Stimulated activated CD8-positive, alpha-beta memory T cell treated with anti-CD3 and anti-CD28 coated beads, Interleukin-2, amount 100 ng/mL, for 1 hour (primary cell): ENCODE data around the gene TUBGCP2.

Experiments used
- DNase-seq, 2 donors: peaks; one replicate each; pipeline ENCODE4 v3.0.0-alpha.2; 2020; ENCODE audit warnings: low read depth in 2 of 2

Gene TUBGCP2

DNA sequence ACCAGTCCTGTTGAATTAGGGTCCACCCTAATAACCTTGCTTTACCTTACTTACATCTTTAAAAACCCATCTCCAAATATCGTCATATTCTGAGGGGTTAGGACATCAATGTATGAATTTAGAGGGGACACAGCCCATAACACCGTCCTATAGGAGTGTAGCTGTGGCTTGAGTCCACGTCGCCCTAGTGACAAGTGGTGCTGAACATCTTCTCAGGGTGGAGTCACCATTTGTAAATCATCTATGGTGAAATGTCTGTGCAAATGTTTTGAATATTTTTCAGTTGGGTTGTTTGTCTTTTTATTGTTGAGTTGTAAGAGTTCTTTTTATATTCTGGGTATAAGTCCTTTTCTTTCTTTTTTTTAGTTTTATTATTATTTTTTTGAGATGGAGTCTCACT lies 33.3 kb upstream of the TUBGCP2 start:
- DNase-seq = no peak

DNA sequence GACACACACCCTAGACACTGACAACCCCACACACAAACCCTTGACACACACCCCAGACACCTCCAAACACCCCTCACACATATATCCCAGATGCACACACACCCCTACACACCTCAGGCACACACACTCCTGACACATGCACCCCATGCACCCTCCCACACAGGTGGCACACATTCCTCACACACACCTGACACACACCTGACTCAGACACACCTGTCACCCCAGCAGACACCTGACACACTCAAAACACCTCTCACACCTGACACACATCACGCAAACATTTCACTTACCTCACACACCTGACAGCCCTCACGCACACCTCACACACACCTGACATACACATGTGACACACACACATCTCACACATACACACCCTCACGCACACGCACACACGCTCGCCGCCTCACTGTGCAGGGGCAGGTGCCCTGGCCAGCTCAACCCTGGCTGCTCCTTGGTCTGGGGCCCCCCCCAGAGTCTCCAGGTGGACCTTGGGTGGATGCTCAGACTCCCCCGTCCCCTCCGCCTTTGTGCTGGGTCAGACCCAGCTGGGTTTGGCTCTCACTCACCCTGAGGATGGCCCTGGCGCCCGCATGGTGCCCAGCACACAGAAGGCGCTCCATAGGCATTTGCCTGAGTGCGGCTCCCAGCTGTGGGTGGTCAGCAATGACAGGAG lies 31.2 kb upstream of the TUBGCP2 start:
- no peak for DNase-seq

DNA sequence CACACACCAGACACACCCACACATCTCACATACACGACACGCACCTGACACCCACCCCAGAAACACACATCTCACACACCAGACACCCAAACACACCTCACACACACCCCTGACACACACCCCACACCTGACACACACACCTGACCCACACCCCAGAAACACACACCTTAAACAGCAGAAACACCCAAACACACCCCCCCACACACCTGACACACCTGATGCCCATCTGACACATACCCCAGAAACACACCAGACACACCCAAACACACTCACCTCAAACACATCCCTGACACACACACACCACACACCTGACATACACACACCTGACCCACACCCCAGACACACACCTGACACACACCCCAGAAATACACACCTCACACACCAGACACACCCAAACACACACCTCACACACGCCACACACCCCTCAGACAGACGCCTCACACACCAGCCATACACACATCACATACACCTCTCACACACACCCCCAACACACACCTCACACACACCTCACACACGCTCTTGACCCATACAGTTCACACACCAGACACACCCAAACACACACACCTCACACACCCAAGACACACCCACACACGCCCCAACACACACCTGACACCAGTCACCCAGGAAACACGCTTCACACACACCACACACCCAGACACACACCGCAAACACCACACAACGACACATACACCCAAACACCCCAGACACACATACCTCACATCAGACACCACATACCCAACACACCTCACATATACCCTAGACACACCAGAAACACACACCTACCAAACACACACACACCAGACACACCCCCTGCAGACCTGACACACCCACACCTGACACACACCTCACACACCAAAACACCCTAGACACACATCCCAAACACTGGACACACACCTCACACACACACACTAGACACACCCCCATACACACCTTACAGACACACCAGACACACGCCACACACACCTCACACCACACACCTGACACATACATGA lies 29.7 kb upstream of the TUBGCP2 start:
- no peak for DNase-seq

DNA sequence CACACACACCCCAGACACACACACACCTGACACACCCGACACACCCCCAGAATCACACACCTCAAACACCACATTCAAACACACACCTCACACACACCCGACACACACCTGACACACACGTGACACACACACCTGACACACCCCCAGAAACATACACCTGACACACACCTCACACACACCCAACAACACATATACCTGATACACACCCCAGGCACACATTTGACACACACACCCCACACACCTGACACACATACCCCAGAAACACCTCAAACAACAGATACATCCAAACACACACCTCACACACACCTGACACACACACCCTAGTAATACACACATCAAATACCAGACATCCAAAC lies 28.7 kb upstream of the TUBGCP2 start:
- DNase-seq = no peak

- peak; percentile 55 to 66 for DNase-seq
Measured at GRCh38 chr10:133336577-133337369, 28.1 kb upstream of the TUBGCP2 start, which contains the start of gene CALY. TSS of gene CALY (minus strand) at chr10:133336896. CDS start at chr10:133328989, 7,907 bp downstream.

DNA sequence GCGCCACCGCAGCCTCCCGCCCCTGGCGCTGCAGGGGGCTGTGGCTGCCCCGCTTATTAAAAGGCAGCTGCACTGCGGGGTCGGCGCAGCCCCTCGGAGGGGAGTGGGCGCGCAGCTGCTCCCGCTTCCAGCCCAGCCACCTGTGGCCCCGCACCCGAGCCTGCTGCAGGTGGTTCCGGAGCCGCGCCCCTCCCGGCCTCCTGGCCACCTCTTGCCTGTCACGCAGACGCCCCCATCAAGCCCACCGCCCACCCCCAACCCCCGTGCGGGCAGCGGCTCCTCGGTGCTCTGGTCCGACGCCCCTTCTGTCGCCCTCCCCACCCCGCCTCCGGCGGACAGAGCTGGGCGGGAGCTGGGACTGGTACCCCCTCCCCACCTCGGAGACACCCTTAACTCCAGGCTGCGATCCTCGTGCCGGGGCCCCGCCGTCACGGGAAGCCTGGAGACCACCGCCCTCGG lies 27.5 kb upstream of the TUBGCP2 start:
- no peak for DNase-seq

DNA sequence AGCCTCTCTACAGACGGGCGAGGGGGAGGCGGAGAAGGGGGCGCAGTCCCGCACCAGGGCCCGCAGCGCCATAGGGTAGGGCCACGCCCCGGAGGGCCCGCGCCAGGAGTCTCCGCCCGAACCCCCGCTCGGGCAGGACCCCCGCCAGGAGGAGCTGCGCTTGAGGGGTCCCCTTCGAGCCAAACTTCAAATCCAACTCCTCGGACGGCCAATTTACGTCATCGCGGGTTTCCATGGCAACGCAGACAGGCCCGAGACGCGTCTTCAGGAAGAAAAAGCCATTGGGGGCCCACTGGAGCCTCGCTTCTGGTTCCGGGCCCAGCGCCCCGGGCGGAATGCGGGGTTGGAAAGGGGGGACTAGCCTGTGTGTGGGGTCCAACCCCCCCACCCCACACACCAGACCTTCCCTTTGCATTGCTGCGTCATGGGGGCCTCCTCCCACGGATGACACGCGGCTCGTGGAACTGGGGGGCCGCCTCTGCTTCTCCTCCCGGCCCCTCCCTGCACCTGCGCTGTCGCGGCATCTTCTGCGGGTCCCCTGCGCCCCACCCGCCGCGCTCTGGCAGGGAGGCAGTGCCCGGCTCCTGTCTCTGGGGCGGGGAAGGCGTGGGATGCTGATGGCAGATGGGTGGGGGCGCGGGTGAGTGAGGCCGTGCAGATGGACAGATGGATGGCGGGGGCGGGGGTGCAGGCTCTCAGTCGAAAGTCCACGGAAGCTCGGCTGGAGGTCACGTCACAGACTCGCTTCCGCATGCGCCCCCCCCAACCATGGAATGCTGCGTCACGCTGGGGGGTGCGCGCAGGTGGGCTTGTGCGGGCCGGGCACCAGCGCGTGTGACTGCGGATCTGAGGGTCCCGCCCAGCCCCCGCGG lies 26.8 kb upstream of the TUBGCP2 start:
- DNase-seq = peak; percentile 66 to 72

DNA sequence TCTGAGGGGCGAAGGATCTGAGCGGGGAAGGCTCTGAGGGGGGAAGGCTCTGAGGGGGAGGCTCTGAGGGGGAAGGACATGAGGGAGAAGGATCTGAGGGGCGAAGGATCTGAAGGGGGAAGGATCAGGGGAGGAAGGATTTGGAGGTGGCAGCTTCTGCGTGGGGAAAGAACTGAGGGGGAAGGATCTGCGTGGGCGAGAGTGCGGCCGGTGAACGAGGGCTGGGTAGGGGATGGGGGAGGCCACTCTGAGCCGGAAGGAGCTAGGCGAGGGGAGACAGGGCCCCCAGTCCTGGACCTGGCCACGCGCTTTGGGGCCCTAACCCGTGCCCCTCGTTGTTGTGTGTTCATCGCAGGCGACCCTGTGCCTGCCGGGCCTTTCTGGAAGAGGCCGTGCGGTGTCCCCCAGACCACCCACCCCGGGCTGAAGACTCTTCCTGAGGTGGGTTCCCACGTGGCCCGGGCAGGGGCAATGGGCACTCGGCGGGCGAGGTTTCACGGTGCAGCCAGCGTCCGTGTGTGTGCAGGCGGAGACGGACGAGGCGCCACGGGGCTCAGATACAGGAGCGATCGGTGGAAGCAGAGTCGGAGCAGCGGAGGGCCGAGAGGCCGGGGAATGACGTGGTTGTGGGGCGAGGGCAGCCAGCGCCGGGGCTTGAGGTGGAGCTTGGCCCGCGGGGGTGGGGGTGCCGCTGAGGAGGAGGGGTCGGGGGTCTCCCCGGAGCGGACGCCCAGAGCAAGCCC lies 26.0 kb upstream of the TUBGCP2 start:
- DNase-seq = peak in 1 of 2 donors; percentile 21

DNA sequence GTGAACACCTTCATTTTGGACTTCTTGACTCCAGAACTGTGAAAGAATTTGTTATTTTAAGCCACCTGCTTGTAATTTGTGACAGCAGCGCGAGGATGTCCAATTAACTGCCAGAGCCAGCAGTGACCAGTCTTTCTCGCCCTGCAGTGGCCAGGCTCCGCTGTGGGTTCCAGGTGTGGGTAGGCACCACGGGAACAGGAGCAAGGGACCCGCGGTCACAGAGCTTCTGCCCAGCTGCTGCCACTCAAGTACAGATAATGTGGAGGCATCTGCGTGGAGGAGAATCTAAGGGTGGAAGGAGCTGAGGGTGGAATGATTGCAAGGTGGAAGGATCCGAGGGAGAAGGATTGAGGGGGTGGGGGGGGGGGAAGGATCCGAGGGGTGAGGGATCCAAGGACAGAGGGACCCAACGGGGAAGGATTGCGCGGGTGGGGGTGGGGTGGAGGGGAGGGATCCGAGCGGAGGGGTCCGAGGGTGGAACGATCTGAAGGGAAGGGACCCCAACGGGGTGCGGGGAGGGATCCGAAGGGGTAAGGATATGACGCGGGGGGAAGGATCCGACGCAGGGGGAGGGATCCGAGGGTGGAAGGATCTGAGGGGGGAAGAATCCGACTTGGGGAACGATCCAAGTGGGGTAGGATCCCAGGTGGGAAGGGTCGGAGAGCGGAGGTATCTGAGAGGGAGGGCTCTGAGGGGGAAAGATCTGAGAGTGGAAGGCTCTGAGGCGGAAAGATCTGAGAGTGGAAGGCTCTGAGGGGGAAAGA lies 24.4 kb upstream of the TUBGCP2 start:
- DNase-seq = no peak

DNA sequence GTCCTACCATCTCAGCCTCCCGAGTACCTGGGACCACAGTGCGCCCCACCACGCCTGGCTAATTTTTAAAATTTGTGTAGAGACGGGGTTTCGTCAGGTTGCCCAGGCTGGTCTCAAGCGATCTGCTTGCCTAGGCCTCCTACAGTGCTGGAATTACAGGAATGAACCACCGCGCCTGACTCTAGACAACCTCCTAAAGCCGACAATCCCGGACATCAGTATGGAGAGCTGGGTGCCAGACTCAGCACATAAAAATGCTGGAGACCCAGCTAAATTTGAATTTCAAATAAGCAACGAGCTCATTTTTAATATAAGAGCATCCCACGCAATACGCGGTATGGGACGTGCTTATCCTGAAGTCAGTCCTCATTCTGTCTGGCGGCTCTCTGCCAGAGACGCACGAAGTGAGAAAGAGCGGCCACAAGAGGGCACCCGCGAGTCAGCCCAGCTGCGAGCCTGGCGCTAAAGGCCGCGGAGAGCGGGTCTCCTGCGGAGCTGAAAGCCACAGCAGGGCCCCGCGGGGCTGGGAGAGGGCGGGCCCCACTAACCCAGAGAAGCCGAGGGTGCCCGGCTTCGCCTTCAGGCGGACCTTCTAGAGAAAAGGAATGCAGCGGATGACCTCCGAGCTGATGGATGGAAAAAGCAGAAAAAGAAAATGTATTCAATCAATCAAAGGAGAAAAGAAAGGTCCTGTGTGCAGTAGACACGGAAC lies 21.0 kb upstream of the TUBGCP2 start:
- DNase-seq = peak; percentile 76 to 79

- DNase-seq = no peak
Measured at GRCh38 chr10:133328358-133329343, 20.0 kb upstream of the TUBGCP2 start.

GRCh38 chr10:133327651-133328357 lies 19.1 kb upstream of the TUBGCP2 start:
- no peak for DNase-seq

- DNase-seq = no peak
Measured at GRCh38 chr10:133326745-133327650, 18.3 kb upstream of the TUBGCP2 start.

- no peak for DNase-seq
Measured at GRCh38 chr10:133326223-133326551, 17.5 kb upstream of the TUBGCP2 start.

- DNase-seq = no peak
Measured at GRCh38 chr10:133325440-133326222, 17.0 kb upstream of the TUBGCP2 start.
